Measurements from ENCODE around the gene CDH3.

The CDH3 gene

GRCh38 chr16:68739964-68740627 is 95.0 kb downstream of the CDH3 start:
- no peak for DNase-seq

- DNase-seq: no peak
These were observed 95.7 kb downstream of the CDH3 start for GRCh38 chr16:68740628-68741346.

GRCh38 chr16:68743664-68744063 is 98.6 kb downstream of the CDH3 start:
- DNase-seq: no peak

GRCh38 chr16:68744744-68745280 is 99.7 kb downstream of the CDH3 start:
- DNase-seq: no peak

GRCh38 chr16:68746951-68747350 is 101.8 kb downstream of the CDH3 start:
- DNase-seq: no peak

GRCh38 chr16:68749432-68749831 is 104.3 kb downstream of the CDH3 start:
- no peak for DNase-seq
